H9 (cell line): ENCODE results near the gene GGT5. TPM values are rescaled to one million over a fixed set of nuclear protein-coding genes. Genes with fewer than 3 reads are reported as not detected.
"Not testable (repeated sequence)": the region's sequence is repeated elsewhere in the genome, so short reads cannot be mapped to it uniquely, and the experiment has no call there.

ENCODE experiments used
- DNase-seq: peaks from one replicate; pipeline ENCODE4 v3.0.0-alpha.2; 2017
- H2AFZ ChIP-seq: one replicate; pipeline ENCODE4 v1.6.1; 2013; ENCODE audit warnings: mild to moderate bottlenecking, low read length, control low read depth, moderate library complexity
- H2AK5ac ChIP-seq: 2 replicates; pipeline ENCODE4 v1.6.1; 2013; ENCODE audit warnings: low read length, control low read depth, mixed read lengths; ENCODE audit not compliant: insufficient read length
- H2BK120ac ChIP-seq: one replicate; pipeline ENCODE4 v1.6.1; 2013; ENCODE audit warnings: low read depth, mild to moderate bottlenecking, low read length, control low read depth, inconsistent platforms; ENCODE audit not compliant: poor library complexity, severe bottlenecking
- H2BK12ac ChIP-seq: 2 replicates; pipeline ENCODE4 v1.6.1; 2013; ENCODE audit warnings: low read length, control low read depth, mixed read lengths, low read depth; ENCODE audit not compliant: insufficient read length
- H2BK15ac ChIP-seq: 2 replicates; pipeline ENCODE4 v1.6.1; 2013; ENCODE audit warnings: low read depth, low read length, control low read depth
- H2BK20ac ChIP-seq: one replicate; pipeline ENCODE4 v1.6.1; 2013; ENCODE audit warnings: low read depth, mild to moderate bottlenecking, low read length, control low read depth, inconsistent platforms; ENCODE audit not compliant: poor library complexity, severe bottlenecking
- H2BK5ac ChIP-seq: 2 replicates; pipeline ENCODE4 v1.6.1; 2013; ENCODE audit warnings: low read length, control low read depth, mixed read lengths; ENCODE audit not compliant: insufficient read length
- H3K14ac ChIP-seq: 2 replicates; pipeline ENCODE4 v1.6.1; 2013; ENCODE audit warnings: low read length, control low read depth; ENCODE audit not compliant: insufficient read depth
- H3K18ac ChIP-seq: 2 replicates; pipeline ENCODE4 v1.6.1; 2013; ENCODE audit warnings: low read depth, mild to moderate bottlenecking, mixed read lengths, low read length, control low read depth; ENCODE audit not compliant: insufficient read length
- H3K23ac ChIP-seq: 2 replicates; pipeline ENCODE4 v1.6.1; 2013; ENCODE audit warnings: low read length, control low read depth, mixed read lengths, low read depth; ENCODE audit not compliant: insufficient read length
- H3K23me2 ChIP-seq: 2 replicates; pipeline ENCODE4 v1.6.1; 2013; ENCODE audit warnings: low read depth, mild to moderate bottlenecking, mixed read lengths, low read length, control low read depth; ENCODE audit not compliant: insufficient read length, poor library complexity, severe bottlenecking
- H3K27ac ChIP-seq: 2 replicates; pipeline ENCODE4 v1.5.1; 2013; ENCODE audit warnings: low read length, control low read depth, mixed read lengths, low read depth; ENCODE audit not compliant: insufficient read length
- H3K27me3 ChIP-seq: 2 replicates; pipeline ENCODE4 v1.6.1; 2013; ENCODE audit warnings: low read length, control low read depth, inconsistent platforms; ENCODE audit not compliant: insufficient read depth
- H3K4ac ChIP-seq: 2 replicates; pipeline ENCODE4 v1.6.1; 2013; ENCODE audit warnings: low read depth, mild to moderate bottlenecking, control low read depth, inconsistent platforms, low read length, moderate library complexity
- H3K4me1 ChIP-seq: 2 replicates; pipeline ENCODE4 v1.6.1; 2013; ENCODE audit warnings: low read length, control low read depth, inconsistent platforms; ENCODE audit not compliant: insufficient read depth
- H3K4me2 ChIP-seq: 2 replicates; pipeline ENCODE4 v1.6.1; 2013; ENCODE audit warnings: low read length, control low read depth, mixed read lengths; ENCODE audit not compliant: insufficient read length, insufficient read depth
- H3K56ac ChIP-seq: 2 replicates; pipeline ENCODE4 v1.6.1; 2013; ENCODE audit warnings: low read depth, mild to moderate bottlenecking, mixed read lengths, low read length, control low read depth; ENCODE audit not compliant: insufficient read length
- H3K79me1 ChIP-seq: 2 replicates; pipeline ENCODE4 v1.6.1; 2013; ENCODE audit warnings: low read depth, mild to moderate bottlenecking, moderate library complexity, low read length, control low read depth, inconsistent platforms; ENCODE audit not compliant: insufficient read depth, poor library complexity, severe bottlenecking
- H3K79me2 ChIP-seq: 2 replicates; pipeline ENCODE4 v1.6.1; 2013; ENCODE audit warnings: low read length, control low read depth, inconsistent platforms; ENCODE audit not compliant: insufficient read depth
- H3K9ac ChIP-seq: 2 replicates; pipeline ENCODE4 v1.6.1; 2013; ENCODE audit warnings: low read length, control low read depth, mixed read lengths; ENCODE audit not compliant: insufficient read length; ENCODE audit errors: extremely low read depth
- H3K9me3 ChIP-seq: one replicate; pipeline ENCODE4 v1.6.1; 2013; ENCODE audit warnings: low read depth, low read length, inconsistent platforms; ENCODE audit not compliant: control insufficient read depth
- H3T11ph ChIP-seq: one replicate; pipeline ENCODE4 v1.6.1; 2013; ENCODE audit warnings: mild to moderate bottlenecking, low read length, control low read depth, inconsistent platforms
- H4K20me1 ChIP-seq: one replicate; pipeline ENCODE4 v1.6.1; 2013; ENCODE audit not compliant: control insufficient read depth, insufficient read length, insufficient read depth
- H4K5ac ChIP-seq: 2 replicates; pipeline ENCODE4 v1.6.1; 2013; ENCODE audit warnings: low read depth, mild to moderate bottlenecking, mixed read lengths, low read length, control low read depth; ENCODE audit not compliant: insufficient read length
- H4K8ac ChIP-seq: replicated peaks from 2 replicates; pipeline ENCODE4 v1.6.1; 2013; ENCODE audit warnings: low read length, control low read depth, mixed read lengths, low read depth; ENCODE audit not compliant: insufficient read length
- H4K91ac ChIP-seq: 2 replicates; pipeline ENCODE4 v1.6.1; 2013; ENCODE audit warnings: low read depth, mild to moderate bottlenecking, moderate library complexity, mixed read lengths, low read length, control low read depth; ENCODE audit not compliant: insufficient read length
- H3K27ac Mint-ChIP-seq, 3 experiments: 2 replicates in 2 of 3; 3 replicates in 1 of 3; pipeline ENCODE4 v1.8.0; 2020 to 2021; ENCODE audit warnings: mixed read lengths in 3 of 3, mild to moderate bottlenecking in 1 of 3, moderate library complexity in 1 of 3
- H3K27me3 Mint-ChIP-seq: 2 replicates; pipeline ENCODE4 v1.8.0; 2021; ENCODE audit warnings: low read depth, mild to moderate bottlenecking, moderate library complexity, mixed read lengths
- H3K36me3 Mint-ChIP-seq, 3 experiments: 2 replicates in 2 of 3; 3 replicates in 1 of 3; pipeline ENCODE4 v1.8.0; 2020 to 2021; ENCODE audit warnings: low read depth in 3 of 3, mixed read lengths in 3 of 3; ENCODE audit not compliant: insufficient read depth in 1 of 3
- H3K4me1 Mint-ChIP-seq, 2 experiments: 2 replicates each; pipeline ENCODE4 v1.8.0; 2020; ENCODE audit warnings: mixed read lengths in 2 of 2
- H3K4me3 Mint-ChIP-seq, 2 experiments: 2 replicates in 1 of 2; 3 replicates in 1 of 2; pipeline ENCODE4 v1.8.0; 2020 to 2021; ENCODE audit warnings: mild to moderate bottlenecking in 2 of 2, mixed read lengths in 2 of 2, moderate library complexity in 1 of 2
- H3K9me3 Mint-ChIP-seq, 2 experiments: 2 replicates in 1 of 2; 3 replicates in 1 of 2; pipeline ENCODE4 v1.8.0; 2020; ENCODE audit warnings: mild to moderate bottlenecking in 2 of 2, mixed read lengths in 2 of 2, moderate library complexity in 1 of 2
- CTCF ChIP-seq: fragments of 200-600 bp; sonication (generic); conservative IDR thresholded peaks from 3 replicates; pipeline ENCODE4 v1.8.0; 2021; ENCODE audit warnings: antibody characterized with exemption, mild to moderate bottlenecking
- WGBS: extraction: QIAGEN DNeasy Blood & Tissue Kit; methylation state at CpG from one replicate; pipeline ENCODE4 v1.1.7; 2013; ENCODE audit warnings: missing lambda C conversion rate, low lambda C conversion rate, mixed read lengths; ENCODE audit not compliant: insufficient read length; ENCODE audit errors: extremely low coverage; 5-methylcytosine and 5-hydroxymethylcytosine counted together
- total RNA-seq: library from RNA; stranded (reverse); gene quantifications from 2 replicates; pipeline ENCODE4 v1.2.1, GENCODE V29; 2021

Gene GGT5
- total RNA-seq, 1 experiment from 2014 or later = 0.20 TPM

- no peaks in the 10 kb centered on the region for H3K23me2 ChIP-seq
- H4K5ac ChIP-seq = no peak overlapping the region
- H3K18ac ChIP-seq = no peak overlapping the region
- no peak overlapping the region for H3T11ph ChIP-seq
- no peaks in the 10 kb centered on the region for H4K20me1 ChIP-seq
- Mint-ChIP-seq H3K27me3 (peaks cover 1% of the 10 kb centered on the region), H3K4me1 (peaks cover 8 to 9% of the 10 kb centered on the region in 2 experiments), H3K4me3 (no peak overlapping the region), H3K36me3 (no peaks in the 10 kb centered on the region), H3K27ac (no peak overlapping the region), H3K9me3 (no peaks in the 10 kb centered on the region)
- no peak overlapping the region for H2BK12ac ChIP-seq
- TF ChIP-seq CTCF = no peak
- H2AK5ac ChIP-seq = no peak overlapping the region
- H3K27ac ChIP-seq = no peak overlapping the region
- H2BK5ac ChIP-seq = no peak overlapping the region
- no peaks in the 10 kb centered on the region for H3K79me2 ChIP-seq
- H4K8ac ChIP-seq = no peak overlapping the region
- H3K27me3 ChIP-seq = no peaks in the 10 kb centered on the region
- no peak overlapping the region for H2BK15ac ChIP-seq
- H3K4me1 ChIP-seq = no peaks in the 10 kb centered on the region
- H2BK20ac ChIP-seq = no peak overlapping the region
- no peak overlapping the region for H4K91ac ChIP-seq
- H2AFZ ChIP-seq = no peak overlapping the region
- H3K9me3 ChIP-seq = no peaks in the 10 kb centered on the region
- no peak for DNase-seq
- H3K4me2 ChIP-seq = no peak overlapping the region
- H3K14ac ChIP-seq = no peak overlapping the region
- no peak overlapping the region for H3K56ac ChIP-seq
- no peak overlapping the region for H3K23ac ChIP-seq
- no peak overlapping the region for H3K4ac ChIP-seq
- H2BK120ac ChIP-seq = no peak overlapping the region
- H3K79me1 ChIP-seq = no peaks in the 10 kb centered on the region
- H3K9ac ChIP-seq = no peak overlapping the region
Observed at GRCh38 chr22:24265734-24266133, 20.9 kb upstream of the GGT5 start.

DNA sequence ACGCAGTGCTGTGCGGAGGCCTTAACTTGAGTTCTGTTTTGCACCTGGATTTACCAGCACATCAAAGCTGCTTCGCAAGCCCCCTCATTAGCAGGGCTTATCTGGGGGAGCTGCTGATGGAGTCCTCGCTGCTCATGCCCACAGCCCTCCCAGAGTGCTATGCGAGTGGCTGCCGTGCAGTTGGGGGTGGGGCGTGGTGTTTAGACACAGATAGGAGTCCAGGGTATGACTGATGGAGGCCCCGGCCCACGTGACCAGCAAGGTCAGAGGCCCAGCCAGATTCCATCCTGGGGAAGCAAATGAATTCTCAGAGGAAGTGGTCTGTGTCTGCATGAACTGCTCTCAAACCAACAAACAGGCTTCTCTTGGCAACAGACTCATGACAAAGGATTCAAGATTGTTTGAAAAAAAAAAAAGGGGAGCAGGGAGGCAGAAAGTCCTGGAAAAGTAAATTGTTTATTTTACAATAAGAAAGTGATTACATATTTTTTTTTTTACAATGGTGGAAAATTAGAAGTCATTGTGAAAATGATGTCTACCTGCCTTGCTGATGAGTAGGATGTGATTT, 19.5 kb upstream of the GGT5 start:
- H3K9me3 Mint-ChIP-seq = not testable (repeated sequence)

More for the DNA sequence above, 19.5 kb upstream of the GGT5 start:
- H4K8ac ChIP-seq, H3K4me1 Mint-ChIP-seq, H3K4ac ChIP-seq, H3T11ph ChIP-seq, H3K23me2 ChIP-seq, H2BK20ac ChIP-seq, H3K79me2 ChIP-seq, H4K20me1 ChIP-seq, H3K4me1 ChIP-seq, H3K14ac ChIP-seq, H3K56ac ChIP-seq, H2BK12ac ChIP-seq, H4K5ac ChIP-seq, H3K4me2 ChIP-seq, H2AK5ac ChIP-seq, H4K91ac ChIP-seq, H3K27me3 ChIP-seq, H3K79me1 ChIP-seq, H3K9me3 ChIP-seq, H3K27ac ChIP-seq, H3K27ac Mint-ChIP-seq, H3K27me3 Mint-ChIP-seq, H3K23ac ChIP-seq, H2AFZ ChIP-seq, H3K4me3 Mint-ChIP-seq, H3K36me3 Mint-ChIP-seq, DNase-seq, H3K9ac ChIP-seq, H2BK15ac ChIP-seq, H2BK120ac ChIP-seq, H3K18ac ChIP-seq, H2BK5ac ChIP-seq: not testable (repeated sequence)
- no CpG with 5 or more reads among the region's 9 CpGs for WGBS
